GM19455 (cell line): ENCODE data around the gene SHC3.

Source experiments
- ATAC-seq: cut with Tn5 transposase; IDR thresholded peaks from one replicate; pipeline ENCODE4 v1.9.1; 2021; ENCODE audit not compliant: unreplicated experiment

Gene SHC3

DNA sequence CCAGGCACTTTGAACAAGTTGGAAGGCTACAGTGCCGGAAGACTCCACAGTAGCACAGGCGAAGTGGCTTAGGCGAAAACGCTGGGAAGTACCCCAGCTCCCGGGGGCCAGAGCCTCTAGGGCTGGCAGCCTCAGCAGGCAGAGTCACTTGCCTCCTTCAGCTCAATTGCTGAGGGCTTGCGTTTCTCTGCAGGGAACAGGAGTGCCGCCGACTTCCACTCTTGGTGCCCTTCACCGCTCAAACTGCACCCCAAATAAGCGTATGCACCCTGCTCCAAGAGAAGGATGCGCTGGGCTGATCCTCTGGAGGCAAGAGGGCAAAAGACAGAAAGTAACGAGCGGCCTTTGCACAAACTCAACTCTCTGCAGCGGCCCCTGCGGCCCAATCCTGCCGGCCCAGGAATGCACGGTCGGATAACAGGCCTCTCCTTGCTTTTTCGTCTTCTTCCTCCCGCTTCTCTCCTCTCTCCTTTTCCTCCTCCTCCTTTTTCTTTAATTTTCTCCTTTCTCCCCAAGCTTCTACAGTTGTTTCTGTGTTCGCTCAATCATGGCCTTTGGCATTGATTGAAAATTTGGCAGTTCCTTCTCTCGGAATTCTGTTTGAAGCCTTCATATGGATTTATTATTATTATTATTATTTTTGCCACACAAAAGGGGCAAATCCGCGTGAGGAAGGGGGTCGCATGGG, 188.4 kb downstream of the SHC3 start:
- ATAC-seq = no peak

GRCh38 chr9:88988796-88989641, 189.6 kb downstream of the SHC3 start:
- ATAC-seq = no peak

DNA sequence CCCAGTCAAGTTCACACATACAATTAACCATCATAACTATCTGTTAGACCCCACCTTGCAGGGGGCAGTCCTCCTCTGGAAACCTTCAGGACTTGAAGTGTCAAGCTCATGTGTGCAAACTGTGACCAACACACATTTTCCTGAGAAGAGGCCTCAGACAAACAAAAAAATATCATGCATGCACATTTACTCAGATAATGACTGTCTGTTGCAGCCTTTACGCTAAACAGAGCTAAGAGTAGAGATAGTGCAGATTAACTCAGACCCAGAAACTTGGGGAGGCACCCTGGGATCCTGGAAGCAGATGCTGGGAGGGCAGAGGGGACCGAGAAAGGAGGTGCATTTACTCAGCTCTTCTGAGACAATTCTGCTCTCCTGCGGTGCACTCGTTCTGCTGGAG, 191.0 kb downstream of the SHC3 start:
- ATAC-seq = no peak

DNA sequence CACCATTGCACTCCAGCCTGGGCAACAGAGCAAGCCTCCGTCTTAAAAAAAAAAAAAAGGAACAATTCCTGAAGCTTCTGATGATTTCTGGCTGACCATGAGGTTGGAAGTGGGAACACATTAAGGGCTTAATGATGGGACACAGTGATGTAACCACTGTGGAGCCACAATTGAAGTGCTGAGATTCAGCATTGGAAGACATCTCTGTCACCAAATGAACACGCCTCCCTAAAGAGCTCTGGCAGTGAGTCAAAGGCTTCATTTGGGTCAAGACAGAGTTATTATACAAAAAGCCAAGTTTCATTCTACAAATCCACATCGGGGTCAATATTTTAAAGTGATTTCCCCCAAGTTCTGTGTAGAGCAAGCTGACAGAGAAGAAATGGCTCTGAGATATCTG, 191.8 kb downstream of the SHC3 start:
- no peak for ATAC-seq

DNA sequence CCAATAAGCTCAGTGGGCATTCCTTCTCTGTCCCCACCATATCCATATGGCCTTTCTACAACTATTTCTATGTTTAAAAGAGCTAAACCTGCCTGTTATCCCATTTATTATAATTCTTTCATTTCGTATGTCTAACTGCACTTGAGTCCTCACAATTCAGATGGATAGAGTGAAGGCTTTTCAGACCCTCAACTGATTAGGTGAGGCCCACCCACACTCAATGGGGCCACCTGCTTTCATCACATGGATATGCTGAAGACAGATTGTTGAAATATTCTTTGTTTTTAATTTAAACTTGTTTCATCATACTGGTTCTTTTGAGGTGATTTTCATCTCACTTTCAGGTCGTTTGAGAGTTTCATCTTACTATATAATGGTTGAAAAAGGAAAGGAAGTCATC, 193.0 kb downstream of the SHC3 start:
- ATAC-seq = no peak

DNA sequence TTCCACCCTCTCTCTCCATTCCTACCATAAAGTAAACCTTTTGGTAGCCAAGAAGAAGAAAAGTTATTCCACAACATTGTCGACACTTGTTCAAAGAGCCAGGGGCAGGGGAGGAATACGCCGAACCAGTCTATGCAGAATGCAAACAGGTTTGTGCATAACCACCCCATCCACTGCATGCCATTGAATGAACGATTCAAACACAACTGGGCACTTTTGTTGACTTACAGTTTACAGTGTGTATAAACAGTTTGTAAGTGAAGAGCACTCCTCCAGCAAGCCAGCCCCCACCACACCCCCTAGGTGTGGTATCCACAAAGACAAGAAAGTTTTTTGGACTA, 194.1 kb downstream of the SHC3 start:
- ATAC-seq = no peak

DNA sequence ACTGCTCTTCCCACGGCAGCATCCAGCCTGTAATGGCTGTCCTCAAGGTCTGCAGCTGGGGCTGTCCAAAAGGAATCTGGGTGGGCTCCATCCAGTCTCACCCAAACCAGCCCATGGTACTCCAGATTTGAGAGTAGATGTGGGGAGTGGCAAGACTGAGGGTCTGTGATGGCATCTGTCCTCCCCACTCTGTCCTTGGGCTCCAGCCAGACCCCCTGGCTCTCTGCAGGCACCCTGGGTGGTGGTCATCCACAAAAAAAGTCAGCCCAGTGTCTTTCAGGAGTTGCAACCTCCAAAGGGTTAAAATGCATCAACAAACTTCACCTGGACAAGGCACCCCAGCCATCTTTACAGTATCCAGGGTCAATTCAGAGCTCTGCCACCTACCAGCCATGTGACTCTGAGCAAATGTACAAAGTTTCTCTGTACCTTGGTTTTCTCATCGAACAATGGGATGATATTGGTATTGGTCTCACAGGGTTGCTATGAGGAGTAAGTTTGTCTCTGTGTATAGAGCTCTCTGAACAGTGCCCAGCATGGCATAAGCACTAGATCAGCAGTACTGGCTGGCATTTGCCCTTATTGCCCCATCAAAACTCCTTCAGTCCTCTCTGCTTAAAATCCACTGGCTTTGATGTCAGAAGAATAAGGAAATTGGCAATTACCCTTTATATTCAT, 194.6 kb downstream of the SHC3 start:
- ATAC-seq = no peak

- ATAC-seq = no peak
Observed at GRCh38 chr9:88980740-88981203, 197.8 kb downstream of the SHC3 start.

- ATAC-seq = no peak
Observed at GRCh38 chr9:88979791-88980190, 198.8 kb downstream of the SHC3 start.

DNA sequence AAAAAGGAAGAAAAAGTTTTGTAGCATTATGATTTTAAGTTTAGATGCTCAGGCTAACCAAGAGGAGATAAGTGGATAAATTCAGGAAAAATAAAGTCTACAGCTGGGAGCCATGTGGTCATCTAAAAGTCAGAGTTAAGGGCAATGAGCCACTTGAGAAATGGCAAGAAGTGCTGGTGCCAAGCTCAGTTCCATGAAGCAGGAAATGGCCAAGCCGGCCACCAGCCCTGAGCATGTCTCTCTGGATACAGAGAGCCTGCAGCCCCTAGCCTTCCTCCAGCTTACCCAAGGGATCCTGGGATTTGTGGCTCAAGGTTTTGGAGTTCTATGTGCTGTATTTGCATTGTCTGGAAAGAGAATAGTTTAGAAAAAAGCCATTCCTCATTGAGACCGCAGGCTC, 199.6 kb downstream of the SHC3 start:
- ATAC-seq = no peak

DNA sequence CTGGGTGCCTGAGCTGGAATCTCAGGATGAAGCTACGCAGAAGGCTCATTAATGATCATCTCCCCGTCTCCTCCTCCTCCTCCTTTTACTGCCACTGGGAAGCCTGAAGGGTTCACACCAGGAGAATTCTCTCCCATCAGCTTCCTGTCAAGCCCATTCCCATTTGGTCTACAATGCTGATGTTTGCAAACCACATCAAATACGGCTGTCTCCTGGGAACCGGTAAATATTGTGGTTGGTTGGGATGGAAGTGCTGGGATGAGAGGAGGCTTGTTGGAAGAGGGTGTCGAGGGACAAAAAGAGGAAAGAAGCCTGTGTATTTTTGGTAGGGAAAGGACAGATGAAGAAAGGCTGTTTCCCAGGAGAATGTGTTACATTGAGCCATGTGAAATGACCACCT, 200.6 kb downstream of the SHC3 start:
- no peak for ATAC-seq

- no peak for ATAC-seq
Observed at GRCh38 chr9:88976890-88977257, 201.7 kb downstream of the SHC3 start.

GRCh38 chr9:88975966-88976889, 202.4 kb downstream of the SHC3 start:
- ATAC-seq = no peak

DNA sequence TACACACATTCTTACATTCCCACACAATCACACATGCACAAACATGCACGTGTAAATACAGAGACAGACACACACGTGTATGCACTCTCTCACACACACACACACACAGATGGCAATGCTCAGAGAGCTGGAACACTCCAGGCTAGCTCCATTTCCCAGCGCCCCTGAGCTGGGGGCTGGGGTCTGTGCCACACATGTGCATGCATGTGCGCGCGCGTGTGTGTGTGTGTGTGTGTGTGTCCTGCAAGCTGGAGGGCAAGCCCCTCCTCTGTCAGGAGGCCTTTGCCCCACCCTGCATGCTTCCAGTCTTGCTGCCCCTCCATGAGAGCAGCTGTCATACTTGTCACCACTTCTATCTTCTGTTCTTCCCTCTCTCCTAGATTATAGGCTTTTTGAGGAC, 204.0 kb downstream of the SHC3 start:
- no peak for ATAC-seq

DNA sequence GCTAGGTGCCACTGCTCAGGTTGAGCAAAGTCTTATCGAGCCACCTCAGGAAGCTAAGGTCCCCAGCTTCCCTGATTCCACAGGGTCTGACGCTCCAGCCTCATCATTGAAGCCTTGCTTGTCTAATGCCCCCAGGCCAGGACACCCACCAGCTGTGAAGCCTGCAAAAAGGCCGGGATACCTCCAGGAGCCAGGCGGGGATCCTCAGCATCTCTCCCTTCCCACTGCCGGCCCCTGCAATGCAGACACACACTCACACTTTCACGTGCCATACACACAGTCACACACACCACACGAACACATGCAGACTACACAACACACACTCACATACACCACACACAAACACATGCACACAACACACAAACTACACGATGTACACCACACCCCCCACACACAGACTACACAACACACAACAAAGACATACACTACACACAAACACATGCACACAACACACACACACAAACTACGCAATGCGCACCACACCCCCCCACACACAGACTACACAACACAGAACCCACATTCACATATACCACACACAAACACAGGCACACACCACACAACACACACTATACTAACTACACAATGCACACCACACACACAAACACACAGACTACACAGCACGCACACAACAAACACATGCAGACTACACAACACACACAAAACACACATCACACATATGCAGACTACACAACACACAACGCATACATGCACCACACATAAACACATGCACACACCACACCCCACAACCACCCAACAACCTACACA, 205.2 kb downstream of the SHC3 start:
- ATAC-seq = no peak

DNA sequence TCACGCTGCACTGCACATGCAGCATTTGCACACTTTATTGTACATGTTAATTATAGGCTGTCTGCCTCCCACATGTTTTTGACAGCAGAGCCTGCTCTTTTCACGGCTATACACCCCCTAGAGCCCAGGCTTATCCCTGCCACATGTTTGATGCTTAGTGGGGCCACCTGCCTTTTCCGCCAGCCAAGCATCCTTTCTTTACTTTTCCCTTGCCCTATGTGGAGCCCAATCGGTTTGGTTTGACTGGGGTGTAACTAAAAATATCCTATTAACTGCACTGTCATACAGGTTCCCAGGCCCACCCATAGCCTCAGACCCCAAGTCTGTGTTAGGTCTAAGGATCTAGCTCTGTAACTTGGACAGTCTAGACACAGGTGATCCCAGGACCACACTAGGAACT, 206.2 kb downstream of the SHC3 start:
- no peak for ATAC-seq

DNA sequence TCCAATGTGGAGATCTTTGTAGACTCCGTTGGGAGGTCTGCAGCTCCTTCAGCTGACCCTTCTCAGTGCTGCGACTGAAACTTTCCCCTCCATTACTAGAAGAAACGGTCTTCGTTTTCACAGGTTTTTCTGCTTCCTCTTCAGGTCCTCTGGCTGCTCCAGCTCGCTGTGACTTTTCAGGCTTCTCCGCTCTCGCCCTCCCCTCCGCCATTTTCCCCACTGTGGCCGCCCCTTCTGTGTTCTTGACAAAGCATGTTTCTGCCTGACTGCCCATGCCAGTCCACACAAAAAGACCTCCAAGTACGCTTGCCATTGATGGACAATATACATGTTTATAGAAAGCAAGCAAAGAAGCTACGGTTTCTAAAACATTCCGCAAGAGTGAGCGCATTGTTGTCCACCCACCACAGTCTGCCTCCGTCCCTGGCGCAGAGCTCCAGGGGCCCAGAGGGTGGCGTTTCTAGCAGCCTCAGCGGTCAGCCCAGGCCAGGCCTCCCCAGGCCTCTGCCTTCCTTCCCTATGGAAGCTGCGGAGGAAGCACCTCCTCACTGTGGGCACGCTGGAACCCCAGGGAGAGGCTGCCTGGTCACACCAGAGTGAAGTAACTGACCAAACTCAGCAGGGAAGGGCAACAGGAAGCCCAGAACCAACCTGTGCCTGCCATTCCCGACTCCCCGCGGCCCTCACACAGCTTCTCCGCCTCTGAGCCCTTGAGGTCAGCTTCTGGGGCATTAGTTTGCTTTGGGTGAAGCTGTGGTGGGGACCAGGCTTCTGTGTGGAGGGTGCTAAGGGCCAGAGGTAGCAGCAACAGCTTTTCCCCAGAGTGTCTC, 207.3 kb downstream of the SHC3 start:
- no peak for ATAC-seq

DNA sequence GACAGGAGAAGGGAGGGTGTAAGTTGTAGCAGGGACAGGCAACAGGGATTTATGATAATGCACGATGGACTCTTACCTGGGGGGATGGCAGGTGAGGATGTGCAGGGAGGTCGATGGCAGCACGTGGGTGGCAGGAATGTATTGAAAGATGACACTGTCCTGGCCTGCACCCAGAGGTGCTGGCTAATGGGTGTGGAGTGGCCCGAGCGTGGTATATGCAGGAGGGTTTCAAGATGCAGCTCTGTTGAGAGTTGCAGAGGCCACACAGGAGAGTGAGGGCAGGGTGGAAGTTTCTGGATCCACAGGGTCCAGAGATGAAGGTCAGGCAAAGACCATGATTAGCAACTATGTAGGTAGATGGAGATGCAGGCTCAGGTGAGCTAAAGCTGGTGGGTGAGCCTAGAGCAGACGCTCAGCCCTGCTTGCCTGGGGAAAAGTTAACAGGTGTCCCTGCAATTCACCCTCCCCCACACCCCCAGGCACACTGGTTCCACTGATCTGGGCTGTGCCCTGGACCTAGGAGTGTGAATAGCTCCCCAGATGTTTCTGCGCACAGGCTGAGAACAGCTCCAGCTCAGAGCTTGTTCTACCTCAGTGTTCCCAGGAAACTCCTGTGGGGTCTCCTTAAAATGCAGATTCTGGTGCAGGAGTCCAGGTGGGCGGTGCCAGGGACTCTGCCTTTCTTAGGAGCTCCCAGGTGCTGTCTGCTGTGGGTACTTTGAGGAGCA, 208.8 kb downstream of the SHC3 start:
- ATAC-seq = no peak

DNA sequence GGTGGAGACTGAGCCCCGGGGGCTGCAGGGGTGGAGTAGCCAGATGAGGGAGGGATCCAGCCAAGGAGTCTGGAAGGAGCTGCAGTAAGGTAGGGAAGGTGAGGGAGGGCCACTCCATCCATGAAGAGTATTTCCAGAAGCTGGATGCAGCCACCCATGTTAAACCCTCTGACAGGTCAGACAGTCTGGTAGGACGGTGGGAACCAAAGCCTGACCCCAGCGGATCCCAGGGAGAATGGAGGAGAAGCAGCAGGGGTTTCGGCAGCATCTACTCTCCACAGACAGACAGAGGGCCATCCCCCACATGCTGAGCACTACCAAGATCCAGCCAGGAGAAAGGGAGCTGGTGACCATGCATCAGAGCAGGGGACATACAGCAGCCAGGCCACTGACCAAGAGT, 209.8 kb downstream of the SHC3 start:
- ATAC-seq = no peak
